Ishikawa (cell line): ENCODE measurements around the gene MAP3K5.

Experiments used
- EGR1 ChIP-seq: IDR thresholded peaks from 2 replicates; pipeline ENCODE4 v1.6.1; 2012
- EP300 ChIP-seq: IDR thresholded peaks from 2 replicates; pipeline ENCODE4 v1.6.1; 2012; ENCODE audit warnings: borderline replicate concordance
- MAX ChIP-seq: IDR thresholded peaks from 2 replicates; pipeline ENCODE4 v1.6.1; 2012
- NFIC ChIP-seq: IDR thresholded peaks from 2 replicates; pipeline ENCODE4 v1.6.1; 2012
- RAD21 ChIP-seq: IDR thresholded peaks from 2 replicates; pipeline ENCODE4 v1.6.1; 2012; ENCODE audit warnings: low read depth

- TF ChIP-seq EGR1: no peak
- no peak for TF ChIP-seq MAX
- TF ChIP-seq EP300: no peak
- TF ChIP-seq RAD21: no peak
- no peak for TF ChIP-seq NFIC
Observed at GRCh38 chr6:136784271-136784664, 8.0 kb downstream of the MAP3K5 start.
